ENCODE data around the gene SLC25A44. TPM values are rescaled to one million over a fixed set of nuclear protein-coding genes. Genes with fewer than 3 reads are reported as not detected.

Gene SLC25A44
- total and polyA plus RNA-seq, 8 donors = 14.3 to 29.1 (median 19.1) TPM

DNA sequence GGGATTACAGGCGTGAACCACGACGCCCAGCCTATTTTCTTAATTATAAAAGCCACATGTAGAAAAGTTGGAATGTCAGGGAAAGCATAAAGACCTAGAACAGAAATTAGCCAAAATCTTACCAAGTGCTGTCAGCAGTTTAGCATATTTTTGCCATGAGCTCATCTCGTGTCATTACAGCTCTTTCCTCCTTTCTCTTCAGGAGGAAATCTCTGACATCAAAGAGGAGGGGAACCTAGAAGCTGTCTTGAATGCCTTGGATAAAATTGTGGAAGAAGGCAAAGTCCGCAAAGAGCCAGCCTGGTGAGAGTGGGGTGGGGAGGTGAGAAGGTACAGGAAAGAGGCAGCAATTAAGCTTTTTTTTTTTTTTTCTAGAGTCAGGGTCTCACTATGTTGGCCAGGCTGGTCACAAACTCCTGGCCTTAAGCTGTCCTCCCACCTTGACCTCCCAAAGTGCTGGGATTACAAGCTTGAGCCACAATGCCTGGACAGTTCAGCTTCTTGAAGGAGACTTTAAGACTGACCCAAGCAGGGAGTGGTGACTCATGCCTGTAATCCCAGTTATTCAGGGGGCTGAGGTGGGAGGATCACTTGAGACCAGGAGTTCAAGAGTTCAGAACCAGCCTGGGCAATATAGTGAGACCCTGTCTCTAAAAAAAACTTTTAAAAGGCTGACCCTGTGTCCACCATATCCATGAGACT lies 39.7 kb downstream of the SLC25A44 start:
- Histone ChIP-seq H3K4me1 (no peaks in the 10 kb centered on the region), H3K9me3 (no peaks in the 10 kb centered on the region), H3K4me3 (no peak overlapping the region), H3K27ac (no peak overlapping the region), H3K27me3 (no peaks in the 10 kb centered on the region), H3K36me3 (peaks cover 0 to 73% of the 10 kb centered on the region in 2 donors)
- ATAC-seq (no peak), DNase-seq (no peak)
- intact Hi-C loops (cut with DNase I) = no loop called here
- TF ChIP-seq, protein P1, sequence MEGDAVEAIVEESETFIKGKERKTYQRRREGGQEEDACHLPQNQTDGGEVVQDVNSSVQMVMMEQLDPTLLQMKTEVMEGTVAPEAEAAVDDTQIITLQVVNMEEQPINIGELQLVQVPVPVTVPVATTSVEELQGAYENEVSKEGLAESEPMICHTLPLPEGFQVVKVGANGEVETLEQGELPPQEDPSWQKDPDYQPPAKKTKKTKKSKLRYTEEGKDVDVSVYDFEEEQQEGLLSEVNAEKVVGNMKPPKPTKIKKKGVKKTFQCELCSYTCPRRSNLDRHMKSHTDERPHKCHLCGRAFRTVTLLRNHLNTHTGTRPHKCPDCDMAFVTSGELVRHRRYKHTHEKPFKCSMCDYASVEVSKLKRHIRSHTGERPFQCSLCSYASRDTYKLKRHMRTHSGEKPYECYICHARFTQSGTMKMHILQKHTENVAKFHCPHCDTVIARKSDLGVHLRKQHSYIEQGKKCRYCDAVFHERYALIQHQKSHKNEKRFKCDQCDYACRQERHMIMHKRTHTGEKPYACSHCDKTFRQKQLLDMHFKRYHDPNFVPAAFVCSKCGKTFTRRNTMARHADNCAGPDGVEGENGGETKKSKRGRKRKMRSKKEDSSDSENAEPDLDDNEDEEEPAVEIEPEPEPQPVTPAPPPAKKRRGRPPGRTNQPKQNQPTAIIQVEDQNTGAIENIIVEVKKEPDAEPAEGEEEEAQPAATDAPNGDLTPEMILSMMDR (IDR thresholded peaks at IDR 0.05) = no peak

DNA sequence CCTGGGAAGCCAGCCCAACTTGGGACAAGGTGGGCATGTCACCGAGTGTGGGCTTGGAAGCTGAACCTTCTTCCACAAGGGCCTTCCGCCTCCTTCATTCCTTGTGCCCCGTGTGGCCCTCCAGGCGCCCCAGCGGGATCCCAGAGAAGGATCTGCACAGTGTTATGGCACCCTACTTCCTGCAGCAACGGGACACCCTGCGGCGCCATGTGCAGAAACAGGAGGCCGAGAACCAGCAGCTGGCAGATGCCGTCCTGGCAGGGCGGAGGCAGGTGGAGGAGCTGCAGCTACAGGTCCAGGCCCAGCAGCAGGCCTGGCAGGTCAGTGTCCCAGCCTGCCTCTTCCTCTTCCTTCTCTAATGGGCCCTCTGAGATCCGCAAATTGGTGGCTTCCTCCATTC lies 42.3 kb downstream of the SLC25A44 start:
- H3K4me1 ChIP-seq = no peaks in the 10 kb centered on the region
- H3K27ac ChIP-seq = no peak overlapping the region
- H3K27me3 ChIP-seq = no peaks in the 10 kb centered on the region
- H3K9me3 ChIP-seq = no peaks in the 10 kb centered on the region
- H3K4me3 ChIP-seq = no peak overlapping the region
- ATAC-seq (no peak), DNase-seq (peak in 1 of 4 donors; percentile 60)
- intact Hi-C loops (cut with DNase I) = no loop called here
- peaks cover 0 to 82% of the 10 kb centered on the region in 2 donors for H3K36me3 ChIP-seq
- TF ChIP-seq, protein P1 (IDR thresholded peaks at IDR 0.05) = no peak

DNA sequence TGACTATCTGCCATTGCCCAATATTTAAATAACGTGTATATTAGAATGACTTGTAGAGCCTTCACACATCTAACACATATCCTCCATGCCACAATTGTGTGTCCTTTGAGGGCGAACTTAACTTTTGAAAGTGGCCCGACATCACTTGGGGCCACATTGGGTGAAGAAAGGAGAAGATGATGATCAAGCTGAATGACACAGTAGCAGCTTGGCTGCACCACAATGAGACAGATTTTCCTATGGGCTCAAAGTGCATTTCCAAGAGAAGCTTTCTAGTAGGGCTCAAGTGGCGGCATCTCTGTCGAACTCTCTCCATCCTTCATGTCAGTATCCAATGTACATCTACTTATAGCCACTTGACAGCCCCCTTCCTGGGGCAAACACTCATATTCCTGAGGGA lies 44.3 kb downstream of the SLC25A44 start:
- no peaks in the 10 kb centered on the region for H3K9me3 ChIP-seq
- no peak for DNase-seq
- TF ChIP-seq, protein P1 (IDR thresholded peaks at IDR 0.05) = no peak
- intact Hi-C loops (cut with DNase I) = no loop called here
- no peaks in the 10 kb centered on the region for H3K4me1 ChIP-seq
- H3K27ac ChIP-seq = no peak overlapping the region
- H3K4me3 ChIP-seq = no peak overlapping the region
- ATAC-seq = no peak
- no peaks in the 10 kb centered on the region for H3K27me3 ChIP-seq
- H3K36me3 ChIP-seq = peaks cover 0 to 90% of the 10 kb centered on the region in 2 donors

DNA sequence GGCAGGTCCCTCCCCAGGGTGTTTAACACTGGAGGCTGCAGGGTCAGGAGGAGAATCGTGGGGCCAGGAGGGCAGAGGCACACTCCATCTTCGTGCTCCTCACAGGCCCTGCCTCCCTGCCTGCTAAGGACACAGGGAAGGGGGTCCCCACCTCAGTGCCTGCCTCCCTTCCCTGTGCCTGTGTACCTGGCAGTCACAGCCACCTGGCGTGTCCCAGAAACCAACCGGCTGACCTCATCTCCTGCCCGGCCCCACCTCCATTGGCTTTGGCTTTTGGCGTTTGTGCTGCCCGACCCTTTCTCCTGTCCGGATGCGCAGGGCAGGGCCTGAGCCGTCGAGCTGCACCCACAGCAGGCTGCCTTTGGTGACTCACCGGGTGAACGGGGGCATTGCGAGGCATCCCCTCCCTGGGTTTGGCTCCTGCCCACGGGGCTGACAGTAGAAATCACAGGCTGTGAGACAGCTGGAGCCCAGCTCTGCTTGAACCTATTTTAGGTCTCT lies 47.5 kb downstream of the SLC25A44 start:
- TF ChIP-seq, protein P1 (IDR thresholded peaks at IDR 0.05) = no peak
- Histone ChIP-seq H3K4me3 (no peak overlapping the region), H3K4me1 (peaks cover 8 to 16% of the 10 kb centered on the region in 2 donors), H3K27me3 (peaks cover 0 to 20% of the 10 kb centered on the region in 2 donors), H3K27ac (no peak overlapping the region), H3K9me3 (no peaks in the 10 kb centered on the region), H3K36me3 (peaks cover 0 to 60% of the 10 kb centered on the region in 2 donors)
- DNase-seq (peak in 1 of 4 donors; percentile 75), ATAC-seq (no peak)
- intact Hi-C loops (cut with DNase I) = no loop called here

DNA sequence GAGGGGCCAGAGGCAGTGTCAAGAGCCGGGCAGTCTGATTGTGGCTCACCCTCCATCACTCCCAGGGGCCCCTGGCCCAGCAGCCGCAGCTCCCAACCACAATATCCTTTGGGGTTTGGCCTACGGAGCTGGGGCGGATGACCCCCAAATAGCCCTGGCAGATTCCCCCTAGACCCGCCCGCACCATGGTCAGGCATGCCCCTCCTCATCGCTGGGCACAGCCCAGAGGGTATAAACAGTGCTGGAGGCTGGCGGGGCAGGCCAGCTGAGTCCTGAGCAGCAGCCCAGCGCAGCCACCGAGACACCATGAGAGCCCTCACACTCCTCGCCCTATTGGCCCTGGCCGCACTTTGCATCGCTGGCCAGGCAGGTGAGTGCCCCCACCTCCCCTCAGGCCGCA lies 48.0 kb downstream of the SLC25A44 start, which contains the start of gene BGLAP:
TSS of gene BGLAP (plus strand) at position 259 of the 400 bp plus-strand sequence. CDS start at position 307, 48 bp downstream.
- TF ChIP-seq, protein P1 (IDR thresholded peaks at IDR 0.05) = no peak
- H3K27ac ChIP-seq = no peak within 1 kb of the TSS
- no peak within 1 kb of the TSS for H3K4me3 ChIP-seq
- no peak for ATAC-seq
- H3K4me1 ChIP-seq = peaks cover 8 to 22% of the 10 kb centered on the region in 2 donors
- H3K36me3 ChIP-seq = peaks cover 0 to 54% of the 10 kb centered on the region in 2 donors
- peak in 1 of 4 donors; percentile 53 for DNase-seq
- H3K9me3 ChIP-seq = no peaks in the 10 kb centered on the region
- peaks cover 0 to 25% of the 10 kb centered on the region in 2 donors for H3K27me3 ChIP-seq
- intact Hi-C loops (cut with DNase I) = no loop called here
